ENCODE results near the gene BFSP2. TPM values are rescaled to one million over a fixed set of nuclear protein-coding genes. Genes with fewer than 3 reads are reported as not detected.

The BFSP2 gene
- total and polyA plus RNA-seq, 2 of the 13 experiments (the other 11 are each of a cell fraction or from before 2014, with no cell fraction given), result not detected

GRCh38 chr3:133489466-133490085, 89.7 kb downstream of the BFSP2 start:
- no peaks in the 10 kb centered on the region for H4K20me1 ChIP-seq (ENCODE audit: insufficient read depth, low read length)
- CTCF ChIA-PET (ENCODE audit: low intra/inter-chr PET ratio, low total read pairs), result interaction anchor here (3.1 kb wide), 1 partner anchor 89 kb away, joined by 17 read pairs; no protein-coding TSS in a partner anchor

More at GRCh38 chr3:133489466-133490085, 89.7 kb downstream of the BFSP2 start:
- no peak overlapping the region for H2AFZ ChIP-seq (ENCODE audit: low read length)
- WGBS (ENCODE audit: low lambda C conversion rate), result 49% methylated on average over 5 of the region's 5 CpGs
- POLR2A ChIA-PET, result interaction anchor here (4.7 kb wide), 1 partner anchor 84 kb away, joined by 22 read pairs; the partner anchor contains the start of gene CDV3
- no peaks in the 10 kb centered on the region for H3K79me2 ChIP-seq (ENCODE audit: insufficient read depth, low read length)
- no peaks in the 10 kb centered on the region; the same call in 1 of the 2 replicates for H3K9me3 ChIP-seq (ENCODE audit: low read length)
- no TSS peak for BruUV-seq (replicated peaks)
- no peak overlapping the region for H3K27ac ChIP-seq (ENCODE audit: extremely low read length, insufficient read depth, low read length)
- in situ Hi-C loops (cut with HindIII; ENCODE audit: extremely low pct_ligation_motif_present, low pct_unique_long_range_greater_than_20kb) (loop anchor here (5.0 kb wide), 1 partner anchor 83 kb away; the partner anchor contains the start of gene CDV3), intact Hi-C loops (cut with micrococcal nuclease; ENCODE audit: unreplicated experiment) (no loop called here)
- H3K4me1 ChIP-seq (ENCODE audit: insufficient read depth, low read length), result peaks cover 13% of the 10 kb centered on the region
- H3K4me2 ChIP-seq (ENCODE audit: low read depth, low read length), result no peak overlapping the region
- ATAC-seq (no peak), DNase-seq (ENCODE audit: low spot score) (no peak), FAIRE-seq (no peak)
- no peaks in the 10 kb centered on the region for H3K27me3 ChIP-seq (ENCODE audit: control insufficient read depth in 1 of 2, insufficient read depth in 2 of 2, low read length in 2 of 2)
- H3K36me3 ChIP-seq (replicated peaks in 1 of 2; ENCODE audit: control insufficient read depth in 1 of 2, insufficient read depth in 2 of 2, low read length in 2 of 2), result no peaks in the 10 kb centered on the region; a peak in 1 of 5 replicates
- no peak overlapping the region for H3K9ac ChIP-seq (ENCODE audit: insufficient read depth, low read depth, low read length)
- H3K4me3 ChIP-seq (replicated peaks in 1 of 3; ENCODE audit: insufficient read depth in 1 of 3, low read depth in 2 of 3, low read length in 3 of 3), result no peak overlapping the region
- TF ChIP-seq ATF6 (CRISPR knock-in tag; conservative IDR thresholded peaks at IDR 0.05) (no peak), ZNF160 (CRISPR knock-in tag; IDR thresholded peaks at IDR 0.05) (no peak), ZNF34 (CRISPR knock-in tag; IDR thresholded peaks at IDR 0.05; ENCODE audit: borderline replicate concordance) (no peak), NFKB2 (CRISPR knock-in tag; IDR thresholded peaks at IDR 0.05; ENCODE audit: borderline replicate concordance) (no peak), ZNF441 (CRISPR knock-in tag; IDR thresholded peaks at IDR 0.05; ENCODE audit: borderline replicate concordance) (no peak), ZBTB21 (CRISPR knock-in tag; IDR thresholded peaks at IDR 0.05) (no peak), SMAD9 (CRISPR knock-in tag; IDR thresholded peaks at IDR 0.05) (no peak), PHF21A (CRISPR knock-in tag; IDR thresholded peaks at IDR 0.05) (no peak)
- TF ChIP-seq, protein P1, sequence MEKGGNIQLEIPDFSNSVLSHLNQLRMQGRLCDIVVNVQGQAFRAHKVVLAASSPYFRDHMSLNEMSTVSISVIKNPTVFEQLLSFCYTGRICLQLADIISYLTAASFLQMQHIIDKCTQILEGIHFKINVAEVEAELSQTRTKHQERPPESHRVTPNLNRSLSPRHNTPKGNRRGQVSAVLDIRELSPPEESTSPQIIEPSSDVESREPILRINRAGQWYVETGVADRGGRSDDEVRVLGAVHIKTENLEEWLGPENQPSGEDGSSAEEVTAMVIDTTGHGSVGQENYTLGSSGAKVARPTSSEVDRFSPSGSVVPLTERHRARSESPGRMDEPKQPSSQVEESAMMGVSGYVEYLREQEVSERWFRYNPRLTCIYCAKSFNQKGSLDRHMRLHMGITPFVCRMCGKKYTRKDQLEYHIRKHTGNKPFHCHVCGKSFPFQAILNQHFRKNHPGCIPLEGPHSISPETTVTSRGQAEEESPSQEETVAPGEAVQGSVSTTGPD (CRISPR knock-in tag; IDR thresholded peaks at IDR 0.05), result no peak
- TF ChIP-seq, protein P2, sequence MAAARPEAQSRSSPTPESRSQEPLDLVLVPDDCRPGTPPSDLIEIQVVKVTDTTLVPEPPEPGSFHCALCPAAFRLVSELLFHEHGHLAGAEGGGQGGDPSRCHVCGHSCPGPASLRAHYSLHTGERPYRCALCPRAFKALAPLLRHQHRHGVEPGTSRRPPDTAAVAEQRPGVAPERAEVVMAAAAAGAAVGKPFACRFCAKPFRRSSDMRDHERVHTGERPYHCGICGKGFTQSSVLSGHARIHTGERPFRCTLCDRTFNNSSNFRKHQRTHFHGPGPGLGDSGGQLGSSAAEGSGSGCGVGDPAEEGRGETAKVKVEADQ (CRISPR knock-in tag; IDR thresholded peaks at IDR 0.05; ENCODE audit: borderline replicate concordance), result no peak
